Panc1 (cell line): ENCODE measurements around the gene MAP6.

Source experiments
- CTCF ChIP-seq: fragments of 450-650 bp; IDR thresholded peaks from 2 replicates; pipeline ENCODE4 v1.5.1; 2017; ENCODE audit warnings: mild to moderate bottlenecking
- REST ChIP-seq, 2 experiments: IDR thresholded peaks; 2 replicates each; pipeline ENCODE4 v1.6.1; 2011 to 2012; ENCODE audit warnings: low read depth in 2 of 2, control low read depth in 1 of 2, low read length in 1 of 2, mild to moderate bottlenecking in 1 of 2, moderate library complexity in 1 of 2; ENCODE audit not compliant: insufficient read depth in 1 of 2

DNA sequence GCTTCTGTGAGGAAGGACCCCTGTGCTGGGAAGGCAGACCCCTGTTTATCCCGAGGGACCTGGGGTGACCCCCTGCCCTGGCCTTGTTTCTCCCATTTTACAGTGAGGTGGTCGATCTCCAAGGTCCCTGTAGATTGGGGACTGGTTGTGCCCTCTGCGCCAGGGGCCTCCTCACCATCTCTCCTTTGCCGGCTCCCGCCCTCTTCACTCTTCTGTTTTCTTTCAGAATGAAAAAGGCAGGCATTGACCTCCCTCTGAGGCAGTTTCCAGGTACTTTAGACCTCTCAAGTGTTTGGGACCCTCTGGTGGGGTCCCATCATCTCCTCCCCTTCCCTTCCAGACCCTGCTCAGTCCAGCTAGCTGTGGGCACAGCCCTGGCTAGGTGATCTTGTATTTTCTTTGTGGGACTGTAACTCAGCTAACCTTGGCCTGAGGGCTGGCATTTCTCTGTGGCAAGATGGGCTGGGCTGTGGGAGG is 105.3 kb downstream of the MAP6 start:
- TF ChIP-seq CTCF = no peak
- no peak for TF ChIP-seq REST (IDR thresholded peaks at IDR 0.05; ENCODE audit: insufficient read depth in 1 of 2, low read depth in 2 of 2, low read length in 1 of 2)
